NCI-H1092 (cell line): ENCODE results near the gene FUT3.

Experiments used
- DNase-seq: peaks from one replicate; lab custom pipeline; 2025; lab: John Stamatoyannopoulos, UW

FUT3 gene

DNA sequence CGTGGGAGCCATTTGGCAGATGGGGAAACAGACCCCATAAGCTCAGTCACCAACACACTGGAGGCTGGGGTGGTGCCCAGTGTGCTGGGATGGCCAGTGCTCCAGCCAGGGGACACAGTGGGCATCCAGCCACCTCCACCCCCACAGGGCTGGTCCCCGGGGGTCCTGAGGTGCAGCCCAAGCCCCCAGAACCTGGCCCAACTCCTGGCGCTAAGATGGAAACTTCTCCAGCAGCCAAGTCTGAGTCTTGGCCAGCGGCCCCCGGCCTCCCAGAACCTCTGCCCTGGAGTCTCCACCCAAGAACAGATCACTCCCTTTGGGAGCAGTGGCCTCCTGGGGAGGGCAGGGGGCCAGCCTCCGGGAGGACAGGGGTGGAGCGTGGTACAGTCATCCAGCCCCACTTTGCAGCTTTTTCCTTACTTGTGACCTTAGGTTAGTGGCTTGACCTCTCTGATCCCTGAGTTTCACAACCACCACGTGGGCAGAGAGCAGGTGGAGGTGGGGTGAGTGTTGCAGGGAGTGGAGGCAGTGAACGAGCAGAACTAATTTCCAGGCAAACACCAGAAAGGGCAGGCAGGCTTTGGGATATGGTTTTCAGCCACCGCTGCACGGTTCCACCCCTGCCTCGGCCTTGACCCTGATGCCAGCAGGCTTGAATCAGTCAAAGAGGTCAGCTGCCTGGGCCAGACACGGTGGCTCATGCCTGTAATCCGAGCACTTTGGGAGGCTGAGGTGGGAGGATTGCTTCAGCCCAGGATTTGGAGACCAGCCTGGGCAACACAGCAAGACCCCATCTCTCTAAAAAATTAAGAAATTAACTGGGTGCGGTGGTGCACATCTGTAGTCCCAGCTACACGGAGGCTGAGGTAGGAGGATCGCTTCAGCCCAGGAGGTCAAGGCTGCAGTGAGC, 50.6 kb downstream of the FUT3 start:
- DNase-seq: no peak

DNA sequence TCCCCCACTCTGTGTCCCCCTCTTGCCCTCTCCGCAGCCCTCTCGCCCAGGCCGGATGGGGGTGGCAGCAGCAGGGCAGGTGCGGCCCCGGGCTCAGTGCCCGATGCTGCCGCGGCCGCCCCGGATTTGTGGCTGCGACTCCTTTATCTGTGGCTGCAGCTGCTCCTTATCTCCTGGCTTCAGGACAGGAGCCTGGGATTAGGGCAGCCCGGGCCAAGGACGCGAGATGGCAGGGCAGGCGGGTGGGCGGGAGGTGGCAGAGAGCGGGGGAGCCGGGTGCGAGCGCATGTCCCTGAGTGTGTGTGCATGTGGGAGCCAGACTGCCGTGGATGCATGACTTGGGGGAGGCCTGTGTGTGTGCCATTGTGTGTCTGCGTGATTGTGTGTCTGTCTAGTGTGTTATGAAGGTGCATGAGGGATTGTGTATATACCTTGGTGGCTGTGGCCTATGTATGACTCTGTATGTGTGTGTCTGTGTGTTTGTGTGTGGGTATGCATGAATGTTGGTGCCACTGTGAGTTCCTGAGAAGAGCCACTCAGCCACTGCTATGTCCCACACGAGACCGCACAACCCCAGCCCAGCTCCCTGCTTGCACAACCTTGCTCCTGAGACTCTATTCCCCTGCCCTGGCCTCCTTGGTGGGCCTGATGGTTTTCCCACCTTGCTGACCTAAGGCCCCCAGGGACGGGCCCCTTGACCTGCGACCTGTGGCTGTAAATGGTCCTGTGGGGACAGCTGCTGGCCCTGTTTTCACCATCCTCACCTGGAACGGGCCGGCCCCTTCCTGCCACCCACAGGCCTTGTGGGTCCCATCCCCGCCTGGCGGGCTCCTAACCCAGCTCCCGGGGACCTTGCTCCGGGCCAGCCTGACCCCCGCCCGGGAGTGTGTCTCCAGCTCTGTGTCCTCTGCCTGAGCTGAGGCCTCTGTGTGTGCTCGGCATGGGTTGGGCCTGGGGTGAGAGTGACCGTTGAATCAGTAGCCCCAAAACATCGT, 51.7 kb downstream of the FUT3 start:
- DNase-seq: peak; percentile 66

DNA sequence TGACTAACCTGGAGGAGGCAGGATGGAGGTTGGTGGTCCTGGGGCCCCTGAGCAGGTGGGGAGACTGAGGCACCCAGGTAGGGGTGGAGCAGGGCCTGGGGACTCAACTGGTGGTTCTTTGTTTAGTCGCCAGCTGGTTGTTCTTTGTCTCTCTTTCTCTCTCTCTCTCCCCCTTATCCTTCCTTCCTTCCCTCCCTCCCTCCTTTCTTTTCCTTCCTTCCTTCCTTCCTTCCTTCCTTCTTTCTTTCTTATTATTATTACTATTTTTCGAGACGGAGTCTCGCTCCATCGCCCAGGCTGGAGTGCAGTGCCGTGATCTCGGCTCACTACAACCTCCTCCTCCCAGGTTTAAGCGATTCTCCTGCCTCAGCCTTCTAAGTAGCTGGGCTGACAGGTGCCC, 53.0 kb downstream of the FUT3 start:
- DNase-seq: no peak

DNA sequence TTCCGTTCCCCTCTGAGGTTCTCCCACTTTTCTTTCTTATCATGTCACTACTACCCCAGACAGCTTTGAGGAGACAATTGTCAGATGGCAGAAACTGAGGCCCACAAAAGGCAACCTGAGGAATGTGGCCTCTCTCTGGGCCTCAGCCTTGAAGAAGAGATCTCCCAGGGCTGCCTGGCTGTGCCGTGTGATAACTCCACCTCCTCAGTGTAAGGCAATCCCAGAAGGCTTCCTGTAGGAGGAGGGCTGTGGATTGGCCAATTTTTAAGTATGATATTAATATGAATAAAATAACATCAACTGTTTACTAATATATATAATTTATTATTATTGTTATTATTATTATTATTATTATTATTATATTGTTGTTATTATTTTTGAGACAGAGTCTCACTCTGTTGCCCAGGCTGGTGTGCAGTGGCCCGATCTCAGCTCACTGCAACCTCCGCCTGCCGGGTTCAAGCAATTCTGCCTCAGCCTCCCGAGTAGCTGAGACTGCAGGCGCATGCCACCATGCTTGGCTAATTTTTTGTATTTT, 55.8 kb downstream of the FUT3 start:
- no peak for DNase-seq

DNA sequence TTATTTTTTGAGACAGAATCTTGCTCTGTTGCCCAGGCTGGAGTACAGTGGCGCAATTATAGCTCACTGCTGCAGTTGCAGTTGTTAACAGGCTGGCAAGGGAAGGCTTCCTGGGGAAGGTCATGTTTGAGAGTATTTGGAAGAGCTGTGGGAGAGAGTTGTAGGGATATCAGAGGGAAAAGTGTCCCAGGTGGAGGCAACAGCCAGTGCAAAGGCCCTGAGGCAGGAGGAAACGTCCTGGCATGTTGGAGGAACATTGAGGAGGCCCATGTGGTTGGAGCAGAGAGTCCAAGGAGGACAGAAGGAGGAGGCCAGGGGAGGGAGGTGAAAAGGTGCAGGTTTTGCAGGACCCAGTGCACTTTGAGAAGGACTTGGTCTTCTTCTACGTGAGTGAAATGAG, 58.1 kb downstream of the FUT3 start:
- DNase-seq: no peak
